KMS-11 (cell line): Measurements from ENCODE around the gene CDC42SE2.

Source experiments
- H2AFZ ChIP-seq: fragments of 200-600 bp; sonication (generic); 2 replicates; pipeline ENCODE4 v1.6.1; 2016; ENCODE audit warnings: antibody characterized with exemption, mixed run types, low read depth
- H3K27ac ChIP-seq: fragments of 200-600 bp; sonication (generic); 2 replicates; pipeline ENCODE4 v1.6.1; 2016; ENCODE audit warnings: mild to moderate bottlenecking, mixed run types
- H3K27me3 ChIP-seq: fragments of 200-600 bp; sonication (generic); 2 replicates; pipeline ENCODE4 v1.6.1; 2017; ENCODE audit warnings: mild to moderate bottlenecking, low read depth, mixed run types, moderate library complexity; ENCODE audit not compliant: insufficient read depth
- H3K36me3 ChIP-seq: fragments of 200-600 bp; sonication (generic); 2 replicates; pipeline ENCODE4 v1.6.1; 2017; ENCODE audit warnings: mild to moderate bottlenecking, mixed run types; ENCODE audit not compliant: insufficient read depth
- H3K4me1 ChIP-seq: fragments of 200-600 bp; sonication (generic); 2 replicates; pipeline ENCODE4 v1.6.1; 2016; ENCODE audit warnings: mild to moderate bottlenecking, low read depth, mixed run types; ENCODE audit not compliant: poor library complexity, severe bottlenecking
- H3K4me2 ChIP-seq: fragments of 200-600 bp; sonication (generic); 2 replicates; pipeline ENCODE4 v1.7.0; 2016; ENCODE audit warnings: mild to moderate bottlenecking, mixed run types
- H3K4me3 ChIP-seq: fragments of 200-600 bp; sonication (generic); IDR thresholded peaks from 2 replicates; pipeline ENCODE4 v1.6.1; 2017; ENCODE audit warnings: low read depth, low read length, mixed read lengths; ENCODE audit not compliant: insufficient read depth
- H3K79me2 ChIP-seq: fragments of 200-600 bp; sonication (generic); 2 replicates; pipeline ENCODE4 v1.6.1; 2016; ENCODE audit warnings: low read depth, mixed run types; ENCODE audit not compliant: insufficient read depth
- H3K9ac ChIP-seq: fragments of 200-600 bp; sonication (generic); 2 replicates; pipeline ENCODE4 v1.6.1; 2016; ENCODE audit warnings: mild to moderate bottlenecking, mixed run types
- H4K20me1 ChIP-seq: fragments of 200-600 bp; sonication (generic); 2 replicates; pipeline ENCODE4 v1.6.1; 2016; ENCODE audit warnings: mild to moderate bottlenecking, mixed run types; ENCODE audit not compliant: insufficient read depth
- CTCF ChIP-seq: fragments of 200-600 bp; sonication (generic); conservative IDR thresholded peaks from 2 replicates; pipeline ENCODE4 v1.6.1; 2017; ENCODE audit warnings: low read depth, mild to moderate bottlenecking, antibody characterized with exemption, low read length, moderate library complexity, mixed read lengths

The CDC42SE2 gene

GRCh38 chr5:131392466-131393095 is 128.7 kb downstream of the CDC42SE2 start:
- no peak overlapping the region for H3K4me3 ChIP-seq
- H3K4me1 ChIP-seq: peaks cover 3% of the 10 kb centered on the region
- no peak overlapping the region for H2AFZ ChIP-seq
- H3K27ac ChIP-seq: no peak overlapping the region
- TF ChIP-seq CTCF: no peak
- no peaks in the 10 kb centered on the region for H4K20me1 ChIP-seq
- no peaks in the 10 kb centered on the region for H3K27me3 ChIP-seq
- no peaks in the 10 kb centered on the region for H3K79me2 ChIP-seq
- H3K9ac ChIP-seq: no peak overlapping the region
- no peak overlapping the region for H3K4me2 ChIP-seq
- H3K36me3 ChIP-seq: no peaks in the 10 kb centered on the region; the same call in 1 of the 2 replicates

GRCh38 chr5:131393498-131393968 is 129.7 kb downstream of the CDC42SE2 start:
- Histone ChIP-seq H3K36me3 (no peaks in the 10 kb centered on the region; the same call in 1 of the 2 replicates), H3K27me3 (no peaks in the 10 kb centered on the region), H4K20me1 (no peaks in the 10 kb centered on the region), H3K4me1 (no peaks in the 10 kb centered on the region), H3K27ac (no peak overlapping the region), H2AFZ (no peak overlapping the region), H3K4me2 (no peak overlapping the region), H3K9ac (no peak overlapping the region), H3K79me2 (no peaks in the 10 kb centered on the region), H3K4me3 (no peak overlapping the region)
- TF ChIP-seq CTCF: no peak

- no peaks in the 10 kb centered on the region for H4K20me1 ChIP-seq
- no peak overlapping the region for H2AFZ ChIP-seq
- no peak overlapping the region for H3K27ac ChIP-seq
- H3K4me3 ChIP-seq: no peak overlapping the region
- no peaks in the 10 kb centered on the region for H3K4me1 ChIP-seq
- H3K4me2 ChIP-seq: no peak overlapping the region
- no peaks in the 10 kb centered on the region; the same call in 1 of the 2 replicates for H3K36me3 ChIP-seq
- no peaks in the 10 kb centered on the region for H3K79me2 ChIP-seq
- no peak for TF ChIP-seq CTCF
- H3K9ac ChIP-seq: no peak overlapping the region
- H3K27me3 ChIP-seq: no peaks in the 10 kb centered on the region
Observed at GRCh38 chr5:131394128-131394527, 130.3 kb downstream of the CDC42SE2 start.

GRCh38 chr5:131396015-131396414 is 132.2 kb downstream of the CDC42SE2 start:
- Histone ChIP-seq H4K20me1 (no peaks in the 10 kb centered on the region), H3K9ac (no peak overlapping the region), H3K4me2 (no peak overlapping the region), H3K36me3 (no peaks in the 10 kb centered on the region; the same call in 1 of the 2 replicates), H3K4me3 (no peak overlapping the region), H3K79me2 (no peaks in the 10 kb centered on the region), H3K4me1 (no peaks in the 10 kb centered on the region), H2AFZ (no peak overlapping the region), H3K27ac (no peak overlapping the region), H3K27me3 (no peaks in the 10 kb centered on the region)
- TF ChIP-seq CTCF: no peak
